ENCODE results near the gene IGSF11.
"Not testable (repeated sequence)": the region's sequence is repeated elsewhere in the genome, so short reads cannot be mapped to it uniquely, and the experiment has no call there.

Gene IGSF11

DNA sequence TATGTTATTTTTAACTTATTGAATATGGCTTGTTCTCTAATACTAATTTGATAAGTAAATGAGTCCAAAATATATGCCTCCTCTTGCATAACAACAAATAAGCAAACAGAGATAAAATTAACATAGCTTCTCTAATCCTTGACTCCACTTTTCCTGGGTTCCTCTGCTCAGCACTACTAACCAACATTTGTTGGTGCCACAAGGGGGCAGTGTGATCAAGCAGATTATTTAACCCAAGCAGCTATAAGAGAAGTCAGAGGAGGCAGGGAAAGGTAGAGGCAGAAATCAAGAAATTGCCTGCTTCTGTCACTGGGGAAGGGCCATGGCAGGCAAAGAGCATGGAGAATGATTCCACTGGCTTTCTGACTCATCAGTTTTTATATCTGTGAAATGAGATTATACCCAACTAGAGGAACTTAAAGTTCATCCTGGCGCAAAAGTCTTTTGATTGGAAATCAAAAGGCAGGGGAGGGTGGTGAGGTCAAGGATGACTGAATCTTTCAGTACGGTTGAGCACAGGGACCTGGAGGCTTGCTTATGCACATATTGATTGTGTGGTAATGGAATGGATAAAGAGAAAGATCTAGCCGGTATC is 152.2 kb downstream of the IGSF11 start:
- TF ChIP-seq, protein P1, sequence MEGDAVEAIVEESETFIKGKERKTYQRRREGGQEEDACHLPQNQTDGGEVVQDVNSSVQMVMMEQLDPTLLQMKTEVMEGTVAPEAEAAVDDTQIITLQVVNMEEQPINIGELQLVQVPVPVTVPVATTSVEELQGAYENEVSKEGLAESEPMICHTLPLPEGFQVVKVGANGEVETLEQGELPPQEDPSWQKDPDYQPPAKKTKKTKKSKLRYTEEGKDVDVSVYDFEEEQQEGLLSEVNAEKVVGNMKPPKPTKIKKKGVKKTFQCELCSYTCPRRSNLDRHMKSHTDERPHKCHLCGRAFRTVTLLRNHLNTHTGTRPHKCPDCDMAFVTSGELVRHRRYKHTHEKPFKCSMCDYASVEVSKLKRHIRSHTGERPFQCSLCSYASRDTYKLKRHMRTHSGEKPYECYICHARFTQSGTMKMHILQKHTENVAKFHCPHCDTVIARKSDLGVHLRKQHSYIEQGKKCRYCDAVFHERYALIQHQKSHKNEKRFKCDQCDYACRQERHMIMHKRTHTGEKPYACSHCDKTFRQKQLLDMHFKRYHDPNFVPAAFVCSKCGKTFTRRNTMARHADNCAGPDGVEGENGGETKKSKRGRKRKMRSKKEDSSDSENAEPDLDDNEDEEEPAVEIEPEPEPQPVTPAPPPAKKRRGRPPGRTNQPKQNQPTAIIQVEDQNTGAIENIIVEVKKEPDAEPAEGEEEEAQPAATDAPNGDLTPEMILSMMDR (IDR thresholded peaks at IDR 0.05; ENCODE audit: extremely low read depth, missing control alignments) = peak; percentile 76
- DNase-seq (ENCODE audit: low spot score) = peak; percentile 39

- no peak for DNase-seq (ENCODE audit: low spot score)
- TF ChIP-seq, protein P1 (IDR thresholded peaks at IDR 0.05; ENCODE audit: extremely low read depth, missing control alignments) = no peak
Measured at GRCh38 chr3:118868051-118868450, 166.6 kb downstream of the IGSF11 start.

- TF ChIP-seq, protein P1 (IDR thresholded peaks at IDR 0.05; ENCODE audit: extremely low read depth, missing control alignments) = no peak
- no peak for DNase-seq (ENCODE audit: low spot score)
Measured at GRCh38 chr3:118863731-118864322, 170.8 kb downstream of the IGSF11 start.

- no peak for DNase-seq (ENCODE audit: low spot score)
- TF ChIP-seq, protein P1 (IDR thresholded peaks at IDR 0.05; ENCODE audit: extremely low read depth, missing control alignments) = no peak
Measured at GRCh38 chr3:118859950-118860349, 174.7 kb downstream of the IGSF11 start.

- DNase-seq (ENCODE audit: low spot score) = not testable (repeated sequence)
Measured at GRCh38 chr3:118851466-118852193, 183.0 kb downstream of the IGSF11 start.

GRCh38 chr3:118850687-118851086 is 184.0 kb downstream of the IGSF11 start:
- TF ChIP-seq, protein P1 (IDR thresholded peaks at IDR 0.05; ENCODE audit: extremely low read depth, missing control alignments) = no peak
- DNase-seq (ENCODE audit: low spot score) = no peak

Data from GM20000 (cell line).